ENCODE measurements around the gene NRTN. TPM values are rescaled to one million over a fixed set of nuclear protein-coding genes. Genes with fewer than 3 reads are reported as not detected.
"Not testable (repeated sequence)": the region's sequence is repeated elsewhere in the genome, so short reads cannot be mapped to it uniquely, and the experiment has no call there.

The NRTN gene
- total and polyA plus RNA-seq, 2 of the 13 experiments (the other 11 are each of a cell fraction or from before 2014, with no cell fraction given) = 4.1 to 5.3 TPM

DNA sequence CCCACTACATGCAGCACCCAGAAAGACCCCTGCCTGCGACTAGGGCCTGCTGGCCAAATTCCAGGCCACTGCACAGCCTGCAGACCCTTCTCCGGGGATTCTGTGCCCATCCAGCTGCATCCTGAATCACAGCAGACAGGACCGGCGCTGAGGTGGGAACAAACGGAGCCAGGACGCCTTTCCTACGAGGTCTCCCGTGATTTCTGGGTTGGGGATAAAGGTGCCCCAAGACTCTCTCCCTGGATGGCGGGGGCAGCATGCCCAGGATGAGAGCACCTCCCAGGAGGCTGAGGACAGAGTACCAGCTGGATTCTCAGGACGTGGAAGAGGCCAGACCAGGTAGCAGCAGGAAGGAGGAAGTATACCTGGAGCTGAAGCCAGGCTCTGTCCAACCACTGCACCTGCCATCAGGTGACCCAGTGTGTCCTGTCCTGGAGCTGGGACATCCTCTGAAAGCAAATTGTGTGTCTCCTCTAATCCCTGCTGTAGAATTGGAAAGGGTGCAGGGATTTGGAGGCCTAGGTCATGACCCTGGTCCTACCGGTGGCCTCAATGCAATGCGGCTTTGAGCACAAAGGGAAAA is 68.8 kb downstream of the NRTN start (continued):
- no peak for TF ChIP-seq AFF4 (CRISPR knock-in tag; IDR thresholded peaks at IDR 0.05)
- no peak for TF ChIP-seq YEATS4 (CRISPR knock-in tag; IDR thresholded peaks at IDR 0.05; ENCODE audit: borderline replicate concordance)
- TF ChIP-seq RFX3 (CRISPR knock-in tag; IDR thresholded peaks at IDR 0.05) = no peak
- TF ChIP-seq BHLHE40 (IDR thresholded peaks at IDR 0.05; ENCODE audit: low read length) = no peak
- no peak for TF ChIP-seq ZNF34 (CRISPR knock-in tag; IDR thresholded peaks at IDR 0.05; ENCODE audit: borderline replicate concordance)
- TF ChIP-seq MAX (IDR thresholded peaks at IDR 0.05) = no peak

DNA sequence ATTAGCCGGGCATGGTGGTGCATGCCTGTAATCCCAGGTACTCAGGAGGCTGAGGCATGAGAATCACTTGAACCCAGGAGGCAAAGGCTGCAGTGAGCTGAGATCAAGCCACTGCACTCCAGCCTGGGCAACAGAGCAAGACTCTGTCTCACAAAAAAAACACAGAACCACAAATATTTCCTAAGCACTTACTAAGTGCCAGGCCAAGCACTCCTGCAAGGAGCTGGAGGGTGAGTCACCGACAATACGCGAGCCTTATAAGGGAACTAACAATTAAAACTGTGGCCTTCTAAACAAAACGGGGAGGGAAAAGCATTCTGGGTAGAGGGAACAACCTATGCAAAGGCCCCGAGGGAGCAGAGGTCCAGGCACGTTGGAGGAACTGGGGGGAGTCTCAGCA is 69.6 kb downstream of the NRTN start:
- H3K9me3 ChIP-seq (ENCODE audit: low read length); H3K36me3 ChIP-seq (replicated peaks in 1 of 2; ENCODE audit: control insufficient read depth in 1 of 2, insufficient read depth in 2 of 2, low read length in 2 of 2); FAIRE-seq; H3K4me2 ChIP-seq (ENCODE audit: low read depth, low read length); BruUV-seq (replicated peaks); H3K9ac ChIP-seq (ENCODE audit: insufficient read depth, low read depth, low read length); in situ Hi-C loops (cut with HindIII; ENCODE audit: extremely low pct_ligation_motif_present, low pct_unique_long_range_greater_than_20kb); ATAC-seq; H2AFZ ChIP-seq (ENCODE audit: low read length); CTCF ChIA-PET (ENCODE audit: low intra/inter-chr PET ratio, low total read pairs); H3K4me3 ChIP-seq (replicated peaks in 1 of 3; ENCODE audit: insufficient read depth in 1 of 3, low read depth in 2 of 3, low read length in 3 of 3); H4K20me1 ChIP-seq (ENCODE audit: insufficient read depth, low read length); DNase-seq (ENCODE audit: low spot score); H3K27me3 ChIP-seq (ENCODE audit: control insufficient read depth in 1 of 2, insufficient read depth in 2 of 2, low read length in 2 of 2); H3K27ac ChIP-seq (ENCODE audit: extremely low read length, insufficient read depth, low read length); H3K79me2 ChIP-seq (ENCODE audit: insufficient read depth, low read length): not testable (repeated sequence)
- H3K4me1 ChIP-seq (ENCODE audit: insufficient read depth, low read length) = peaks cover 100% of the 10 kb centered on the region
- intact Hi-C loops (cut with micrococcal nuclease; ENCODE audit: unreplicated experiment) = loop anchor here (5.0 kb wide), 1 partner anchor 47 kb away; no protein-coding TSS in a partner anchor
- 95% methylated on average over 7 of the region's 7 CpGs for WGBS (ENCODE audit: low lambda C conversion rate)
- POLR2A ChIA-PET = interaction anchor here (5.0 kb wide), 1 partner anchor 47 kb away, joined by 54 read pairs; no protein-coding TSS in a partner anchor
